DND-41 (cell line): ENCODE results near the gene SPATA18.

Experiments used
- ATAC-seq: fragments of 200-7000 bp; cut with Tn5 transposase; 3 replicates; pipeline ENCODE4 v1.9.1; 2021; ENCODE audit warnings: low read depth; ENCODE audit not compliant: insufficient read depth
- DNase-seq: peaks from one replicate; pipeline ENCODE4 v3.0.0-alpha.2; 2020
- H2AFZ ChIP-seq: 2 replicates; pipeline ENCODE4 v1.6.0; 2012; ENCODE audit warnings: low read depth, low read length
- H3K27ac ChIP-seq: 2 replicates; pipeline ENCODE4 v1.5.1; 2012; ENCODE audit warnings: low read length, inconsistent platforms
- H3K27me3 ChIP-seq: fragments of 200-600 bp; sonication (generic); 2 replicates; pipeline ENCODE4 v1.6.0; 2012; ENCODE audit warnings: low read length, mild to moderate bottlenecking, inconsistent platforms; ENCODE audit not compliant: insufficient read depth, poor library complexity
- H3K36me3 ChIP-seq: 2 replicates; pipeline ENCODE4 v1.5.1; 2012; ENCODE audit warnings: low read length, inconsistent platforms; ENCODE audit not compliant: insufficient read depth
- H3K4me1 ChIP-seq: 2 replicates; pipeline ENCODE4 v1.5.1; 2012; ENCODE audit warnings: mild to moderate bottlenecking, low read length; ENCODE audit not compliant: insufficient read depth
- H3K4me2 ChIP-seq: 2 replicates; pipeline ENCODE4 v1.6.0; 2012; ENCODE audit warnings: mild to moderate bottlenecking, moderate library complexity, low read length, inconsistent platforms; ENCODE audit not compliant: insufficient read depth
- H3K4me3 ChIP-seq, 2 experiments: fragments of 200-600 bp in 1 of 2; shearing (Covaris generic) in 1 of 2; 2 replicates each; pipeline ENCODE4 v1.5.1; 2012 to 2016; ENCODE audit warnings: inconsistent platforms in 2 of 2, low read length in 2 of 2, mild to moderate bottlenecking in 2 of 2, low read depth in 1 of 2, moderate library complexity in 1 of 2
- H3K79me2 ChIP-seq: 2 replicates; pipeline ENCODE4 v1.6.0; 2012; ENCODE audit warnings: low read length, inconsistent platforms; ENCODE audit not compliant: insufficient read depth
- H3K9ac ChIP-seq: 2 replicates; pipeline ENCODE4 v1.6.0; 2012; ENCODE audit warnings: low read depth, mild to moderate bottlenecking, inconsistent platforms, low read length, moderate library complexity
- H3K9me3 ChIP-seq: 2 replicates; pipeline ENCODE4 v1.5.1; 2012; ENCODE audit warnings: low read length, moderate library complexity, mild to moderate bottlenecking, inconsistent platforms; ENCODE audit not compliant: insufficient read depth, severe bottlenecking
- H4K20me1 ChIP-seq: 2 replicates; pipeline ENCODE4 v1.6.0; 2012; ENCODE audit warnings: low read length; ENCODE audit not compliant: insufficient read depth
- EZH2 ChIP-seq: IDR thresholded peaks from 3 replicates; pipeline ENCODE4 v1.6.1; 2012; ENCODE audit warnings: borderline replicate concordance, low read depth, mild to moderate bottlenecking, moderate library complexity, low read length, inconsistent platforms; ENCODE audit not compliant: severe bottlenecking
- TF ChIP-seq, protein P1 (sequence below): IDR thresholded peaks from 2 replicates; pipeline ENCODE4 v1.5.1; 2012; ENCODE audit warnings: borderline replicate concordance, low read length, moderate library complexity, mild to moderate bottlenecking; ENCODE audit not compliant: poor library complexity, severe bottlenecking; ENCODE audit errors: extremely low read depth

Gene SPATA18

DNA sequence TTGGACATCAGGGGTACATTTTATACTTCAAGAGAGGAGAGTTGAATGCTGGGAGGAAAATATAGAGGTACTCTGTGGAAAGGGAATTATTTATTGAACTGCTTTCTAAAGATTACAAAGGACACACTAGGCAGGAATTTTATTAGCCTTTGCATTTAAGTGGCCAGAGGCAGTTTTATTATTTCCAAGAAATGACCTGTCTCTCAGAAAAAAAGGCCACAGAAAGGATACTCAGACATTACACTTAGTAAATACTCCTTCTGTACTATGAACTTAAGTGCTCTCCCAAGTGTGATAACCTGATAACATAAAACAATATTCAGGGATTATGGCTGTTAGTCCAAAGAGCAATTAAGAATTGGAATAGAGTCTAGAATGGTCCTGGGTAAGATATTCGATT is 38.5 kb upstream of the SPATA18 start:
- Histone ChIP-seq H3K79me2 (no peaks in the 10 kb centered on the region), H3K36me3 (no peaks in the 10 kb centered on the region), H3K27me3 (no peaks in the 10 kb centered on the region), H3K27ac (no peak overlapping the region), H3K4me1 (no peaks in the 10 kb centered on the region), H3K9ac (no peak overlapping the region), H3K4me3 (no peak overlapping the region), H3K4me2 (no peak overlapping the region), H2AFZ (no peak overlapping the region), H4K20me1 (no peaks in the 10 kb centered on the region), H3K9me3 (no peaks in the 10 kb centered on the region)
- DNase-seq: no peak
- no peak for ATAC-seq
- no peak for TF ChIP-seq EZH2
- TF ChIP-seq, protein P1, sequence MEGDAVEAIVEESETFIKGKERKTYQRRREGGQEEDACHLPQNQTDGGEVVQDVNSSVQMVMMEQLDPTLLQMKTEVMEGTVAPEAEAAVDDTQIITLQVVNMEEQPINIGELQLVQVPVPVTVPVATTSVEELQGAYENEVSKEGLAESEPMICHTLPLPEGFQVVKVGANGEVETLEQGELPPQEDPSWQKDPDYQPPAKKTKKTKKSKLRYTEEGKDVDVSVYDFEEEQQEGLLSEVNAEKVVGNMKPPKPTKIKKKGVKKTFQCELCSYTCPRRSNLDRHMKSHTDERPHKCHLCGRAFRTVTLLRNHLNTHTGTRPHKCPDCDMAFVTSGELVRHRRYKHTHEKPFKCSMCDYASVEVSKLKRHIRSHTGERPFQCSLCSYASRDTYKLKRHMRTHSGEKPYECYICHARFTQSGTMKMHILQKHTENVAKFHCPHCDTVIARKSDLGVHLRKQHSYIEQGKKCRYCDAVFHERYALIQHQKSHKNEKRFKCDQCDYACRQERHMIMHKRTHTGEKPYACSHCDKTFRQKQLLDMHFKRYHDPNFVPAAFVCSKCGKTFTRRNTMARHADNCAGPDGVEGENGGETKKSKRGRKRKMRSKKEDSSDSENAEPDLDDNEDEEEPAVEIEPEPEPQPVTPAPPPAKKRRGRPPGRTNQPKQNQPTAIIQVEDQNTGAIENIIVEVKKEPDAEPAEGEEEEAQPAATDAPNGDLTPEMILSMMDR: no peak

DNA sequence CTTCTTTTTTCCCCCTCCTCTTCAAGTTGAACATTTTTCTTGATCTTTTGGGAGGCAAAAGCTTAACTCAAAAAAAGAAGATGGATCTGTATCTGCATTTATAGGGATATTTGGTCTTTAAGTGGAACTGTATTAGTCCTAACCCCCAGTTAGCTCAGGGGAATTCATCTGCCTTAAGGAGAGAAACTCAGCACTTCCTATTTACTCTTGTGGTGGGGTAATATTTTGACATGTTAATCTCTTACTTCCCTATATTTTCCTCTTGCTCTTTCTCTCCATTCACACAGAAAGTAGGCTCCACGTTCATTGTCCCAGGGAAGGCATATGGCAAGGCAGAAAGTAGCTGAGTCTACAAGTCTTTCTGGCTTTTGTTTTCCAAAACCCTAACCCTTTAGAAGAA is 36.2 kb upstream of the SPATA18 start:
- no peak for TF ChIP-seq EZH2
- TF ChIP-seq, protein P1: no peak
- no peak overlapping the region for H3K27ac ChIP-seq
- no peak overlapping the region for H3K9ac ChIP-seq
- no peaks in the 10 kb centered on the region for H3K4me1 ChIP-seq
- ATAC-seq (no peak), DNase-seq (no peak)
- H3K4me3 ChIP-seq: no peak overlapping the region
- no peaks in the 10 kb centered on the region for H3K27me3 ChIP-seq
- no peak overlapping the region for H2AFZ ChIP-seq
- no peaks in the 10 kb centered on the region for H3K36me3 ChIP-seq
- no peaks in the 10 kb centered on the region for H4K20me1 ChIP-seq
- H3K4me2 ChIP-seq: no peak overlapping the region
- no peaks in the 10 kb centered on the region for H3K79me2 ChIP-seq
- no peaks in the 10 kb centered on the region for H3K9me3 ChIP-seq

DNA sequence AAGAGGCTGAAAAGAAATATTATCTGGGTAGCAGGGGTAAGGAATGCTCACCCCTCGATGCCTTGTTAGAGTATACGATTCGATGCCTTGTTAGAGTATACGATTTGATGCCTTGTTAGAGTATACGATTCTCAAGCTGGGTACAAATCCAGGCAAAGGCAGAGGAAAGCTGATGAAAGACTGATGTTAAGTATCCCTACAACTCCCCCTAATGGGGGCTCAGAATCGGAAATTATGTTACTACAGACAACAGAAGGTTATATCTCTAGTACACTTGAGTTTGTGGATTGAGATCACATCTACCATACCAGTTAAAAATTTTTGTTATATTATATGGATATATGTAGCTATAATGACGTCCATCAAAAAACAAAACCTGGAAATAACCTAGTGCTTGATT is 35.7 kb upstream of the SPATA18 start:
- DNase-seq (no peak), ATAC-seq (no peak)
- TF ChIP-seq, protein P1: peak; percentile 26
- no peak for TF ChIP-seq EZH2
- no peaks in the 10 kb centered on the region for H3K36me3 ChIP-seq
- no peak overlapping the region for H3K9ac ChIP-seq
- H2AFZ ChIP-seq: no peak overlapping the region
- H3K4me2 ChIP-seq: no peak overlapping the region
- no peaks in the 10 kb centered on the region for H4K20me1 ChIP-seq
- H3K4me3 ChIP-seq: no peak overlapping the region
- no peaks in the 10 kb centered on the region for H3K79me2 ChIP-seq
- H3K9me3 ChIP-seq: no peaks in the 10 kb centered on the region
- H3K4me1 ChIP-seq: no peaks in the 10 kb centered on the region
- no peaks in the 10 kb centered on the region for H3K27me3 ChIP-seq
- no peak overlapping the region for H3K27ac ChIP-seq

DNA sequence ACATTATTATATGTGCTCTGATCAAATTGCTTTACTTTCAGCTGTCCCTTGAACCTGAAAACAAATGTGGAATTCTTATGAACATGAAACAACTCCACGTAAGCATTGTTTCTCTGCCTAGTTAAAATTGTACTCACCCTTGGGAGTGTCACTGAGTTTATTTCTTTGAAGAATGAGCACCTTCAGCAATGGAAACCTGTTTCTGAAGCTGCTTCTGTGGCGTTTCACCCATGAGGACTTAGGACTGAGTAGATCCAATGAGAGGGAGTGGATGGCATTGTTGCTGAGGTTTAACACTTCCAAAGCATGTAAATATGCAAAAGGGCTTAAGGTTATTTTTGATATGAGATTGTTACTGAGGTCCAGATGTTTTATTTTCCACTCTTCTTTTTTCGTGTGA is 34.1 kb upstream of the SPATA18 start:
- Histone ChIP-seq H3K9ac (no peak overlapping the region), H3K36me3 (no peaks in the 10 kb centered on the region), H3K4me3 (no peak overlapping the region), H2AFZ (no peak overlapping the region), H3K4me2 (no peak overlapping the region), H3K4me1 (no peaks in the 10 kb centered on the region), H3K79me2 (no peaks in the 10 kb centered on the region), H3K27ac (no peak overlapping the region), H4K20me1 (no peaks in the 10 kb centered on the region), H3K27me3 (no peaks in the 10 kb centered on the region), H3K9me3 (no peaks in the 10 kb centered on the region)
- TF ChIP-seq EZH2: no peak
- TF ChIP-seq, protein P1: no peak
- ATAC-seq (no peak), DNase-seq (no peak)
